ENCODE measurements around the gene FKBP6.
"Not testable (repeated sequence)": the region's sequence is repeated elsewhere in the genome, so short reads cannot be mapped to it uniquely, and the experiment has no call there.

Gene FKBP6

GRCh38 chr7:73356159-73356558 is 28.2 kb downstream of the FKBP6 start:
- H3K4me1 ChIP-seq (ENCODE audit: low read length) = no peaks in the 10 kb centered on the region
- no peaks in the 10 kb centered on the region for H3K27me3 ChIP-seq (ENCODE audit: low read depth, low read length)
- no peaks in the 10 kb centered on the region for H3K9me3 ChIP-seq (ENCODE audit: insufficient read depth, low read length)
- no peak for TF ChIP-seq CTCF (IDR thresholded peaks at IDR 0.05; ENCODE audit: low read depth, low read length)
- TF ChIP-seq EZH2phosphoT487 (IDR thresholded peaks at IDR 0.05; ENCODE audit: low read depth) = no peak
- H3K27ac ChIP-seq (ENCODE audit: low read length) = no peak overlapping the region
- no peaks in the 10 kb centered on the region for H3K36me3 ChIP-seq (replicated peaks; ENCODE audit: low read depth, low read length)
- no peak overlapping the region for H3K4me2 ChIP-seq (ENCODE audit: low read length)
- no peaks in the 10 kb centered on the region for H3K79me2 ChIP-seq (ENCODE audit: low read length)
- H4K20me1 ChIP-seq (ENCODE audit: insufficient read depth, low read length) = no peaks in the 10 kb centered on the region
- no peak overlapping the region for H2AFZ ChIP-seq (ENCODE audit: low read depth, low read length)
- no peak overlapping the region for H3K9ac ChIP-seq (ENCODE audit: low read length)
- H3K4me3 ChIP-seq (ENCODE audit: low read length) = no peak overlapping the region

GRCh38 chr7:73358590-73359275 is 30.8 kb downstream of the FKBP6 start:
- Histone ChIP-seq H3K4me2 (ENCODE audit: low read length) (no peak overlapping the region), H3K79me2 (ENCODE audit: low read length) (no peaks in the 10 kb centered on the region), H3K9ac (ENCODE audit: low read length) (no peak overlapping the region), H3K36me3 (replicated peaks; ENCODE audit: low read depth, low read length) (no peaks in the 10 kb centered on the region), H3K4me3 (ENCODE audit: low read length) (no peak overlapping the region), H2AFZ (ENCODE audit: low read depth, low read length) (no peak overlapping the region), H3K27me3 (ENCODE audit: low read depth, low read length) (no peaks in the 10 kb centered on the region), H3K9me3 (ENCODE audit: insufficient read depth, low read length) (no peaks in the 10 kb centered on the region), H3K4me1 (ENCODE audit: low read length) (no peaks in the 10 kb centered on the region), H4K20me1 (ENCODE audit: insufficient read depth, low read length) (no peaks in the 10 kb centered on the region), H3K27ac (ENCODE audit: low read length) (no peak overlapping the region)
- TF ChIP-seq EZH2phosphoT487 (IDR thresholded peaks at IDR 0.05; ENCODE audit: low read depth) (no peak), CTCF (IDR thresholded peaks at IDR 0.05; ENCODE audit: low read depth, low read length) (no peak)

- TF ChIP-seq EZH2phosphoT487 (IDR thresholded peaks at IDR 0.05; ENCODE audit: low read depth) (no peak), CTCF (IDR thresholded peaks at IDR 0.05; ENCODE audit: low read depth, low read length) (no peak)
- H3K27me3 ChIP-seq (ENCODE audit: low read depth, low read length) = no peaks in the 10 kb centered on the region
- no peaks in the 10 kb centered on the region for H3K9me3 ChIP-seq (ENCODE audit: insufficient read depth, low read length)
- H3K4me3 ChIP-seq (ENCODE audit: low read length) = no peak overlapping the region
- no peak overlapping the region for H3K4me2 ChIP-seq (ENCODE audit: low read length)
- H2AFZ ChIP-seq (ENCODE audit: low read depth, low read length) = no peak overlapping the region
- H3K4me1 ChIP-seq (ENCODE audit: low read length) = no peaks in the 10 kb centered on the region
- H3K9ac ChIP-seq (ENCODE audit: low read length) = no peak overlapping the region
- H3K79me2 ChIP-seq (ENCODE audit: low read length) = no peaks in the 10 kb centered on the region
- H3K27ac ChIP-seq (ENCODE audit: low read length) = no peak overlapping the region
- H3K36me3 ChIP-seq (replicated peaks; ENCODE audit: low read depth, low read length) = no peaks in the 10 kb centered on the region
- H4K20me1 ChIP-seq (ENCODE audit: insufficient read depth, low read length) = no peaks in the 10 kb centered on the region
Measured at GRCh38 chr7:73359306-73359705, 31.3 kb downstream of the FKBP6 start.

- Histone ChIP-seq H2AFZ (ENCODE audit: low read depth, low read length) (no peak overlapping the region), H3K27me3 (ENCODE audit: low read depth, low read length) (no peaks in the 10 kb centered on the region), H3K79me2 (ENCODE audit: low read length) (no peaks in the 10 kb centered on the region), H3K4me2 (ENCODE audit: low read length) (no peak overlapping the region), H3K9me3 (ENCODE audit: insufficient read depth, low read length) (no peaks in the 10 kb centered on the region), H3K9ac (ENCODE audit: low read length) (no peak overlapping the region), H3K4me3 (ENCODE audit: low read length) (no peak overlapping the region), H3K36me3 (replicated peaks; ENCODE audit: low read depth, low read length) (no peaks in the 10 kb centered on the region), H4K20me1 (ENCODE audit: insufficient read depth, low read length) (no peaks in the 10 kb centered on the region), H3K4me1 (ENCODE audit: low read length) (no peaks in the 10 kb centered on the region), H3K27ac (ENCODE audit: low read length) (no peak overlapping the region)
- TF ChIP-seq CTCF (IDR thresholded peaks at IDR 0.05; ENCODE audit: low read depth, low read length) (no peak), EZH2phosphoT487 (IDR thresholded peaks at IDR 0.05; ENCODE audit: low read depth) (no peak)
Measured at GRCh38 chr7:73359746-73360375, 31.9 kb downstream of the FKBP6 start.

- H3K9me3 ChIP-seq (ENCODE audit: insufficient read depth, low read length); H3K4me3 ChIP-seq (ENCODE audit: low read length); H3K27me3 ChIP-seq (ENCODE audit: low read depth, low read length): not testable (repeated sequence)
Measured at GRCh38 chr7:73360590-73360989, 32.6 kb downstream of the FKBP6 start.

More at GRCh38 chr7:73360590-73360989, 32.6 kb downstream of the FKBP6 start:
- not testable (repeated sequence) for H3K79me2 ChIP-seq (ENCODE audit: low read length); H3K36me3 ChIP-seq (replicated peaks; ENCODE audit: low read depth, low read length); H4K20me1 ChIP-seq (ENCODE audit: insufficient read depth, low read length); H3K27ac ChIP-seq (ENCODE audit: low read length); H3K9ac ChIP-seq (ENCODE audit: low read length); H3K4me2 ChIP-seq (ENCODE audit: low read length); H3K4me1 ChIP-seq (ENCODE audit: low read length); H2AFZ ChIP-seq (ENCODE audit: low read depth, low read length)
